Medulla oblongata (tissue), 1 donor: ENCODE data around the gene TUBB4B.

ENCODE experiments used
- DNase-seq: peaks from one replicate; pipeline ENCODE4 v3.0.0-alpha.2; 2015; ENCODE audit errors: extremely low spot score

The TUBB4B gene

GRCh38 chr9:137225699-137226331 is 15.3 kb upstream of the TUBB4B start:
- DNase-seq, result no peak

- no peak for DNase-seq
Observed at GRCh38 chr9:137226338-137227053, 14.6 kb upstream of the TUBB4B start.

- peak; percentile 71 for DNase-seq
Observed at GRCh38 chr9:137227054-137227852, 13.8 kb upstream of the TUBB4B start, which contains the start of gene RNF224. RNF224 (plus strand) TSS chr9:137227502; CDS start chr9:137228336, 834 bp downstream.

- DNase-seq, result no peak
Observed at GRCh38 chr9:137227853-137228505, 13.1 kb upstream of the TUBB4B start.

- DNase-seq, result no peak
Observed at GRCh38 chr9:137228506-137228967, 12.6 kb upstream of the TUBB4B start.

- no peak for DNase-seq
Observed at GRCh38 chr9:137228968-137229896, 11.9 kb upstream of the TUBB4B start.

GRCh38 chr9:137229903-137230704 is 11.0 kb upstream of the TUBB4B start:
- no peak for DNase-seq

GRCh38 chr9:137230705-137231371 is 10.2 kb upstream of the TUBB4B start, which contains the start of gene SLC34A3:
SLC34A3 (plus strand) TSS chr9:137230901; CDS start chr9:137231703, 802 bp downstream.
- DNase-seq, result no peak

- no peak for DNase-seq
Observed at GRCh38 chr9:137231372-137232039, 9.6 kb upstream of the TUBB4B start.

GRCh38 chr9:137232101-137232500 is 9.0 kb upstream of the TUBB4B start:
- no peak for DNase-seq

GRCh38 chr9:137232510-137232909 is 8.6 kb upstream of the TUBB4B start:
- DNase-seq, result no peak

GRCh38 chr9:137233143-137233980 is 7.7 kb upstream of the TUBB4B start:
- no peak for DNase-seq

GRCh38 chr9:137234055-137234697 is 6.9 kb upstream of the TUBB4B start:
- no peak for DNase-seq

GRCh38 chr9:137234758-137235423 is 6.2 kb upstream of the TUBB4B start:
- no peak for DNase-seq

- DNase-seq, result no peak
Observed at GRCh38 chr9:137235424-137236237, 5.5 kb upstream of the TUBB4B start.
